NCI-H774 (cell line): ENCODE measurements around the gene BAIAP2L1.

Source experiments
- DNase-seq: peaks from one replicate; lab custom pipeline; 2025; lab: John Stamatoyannopoulos, UW

BAIAP2L1 gene

DNA sequence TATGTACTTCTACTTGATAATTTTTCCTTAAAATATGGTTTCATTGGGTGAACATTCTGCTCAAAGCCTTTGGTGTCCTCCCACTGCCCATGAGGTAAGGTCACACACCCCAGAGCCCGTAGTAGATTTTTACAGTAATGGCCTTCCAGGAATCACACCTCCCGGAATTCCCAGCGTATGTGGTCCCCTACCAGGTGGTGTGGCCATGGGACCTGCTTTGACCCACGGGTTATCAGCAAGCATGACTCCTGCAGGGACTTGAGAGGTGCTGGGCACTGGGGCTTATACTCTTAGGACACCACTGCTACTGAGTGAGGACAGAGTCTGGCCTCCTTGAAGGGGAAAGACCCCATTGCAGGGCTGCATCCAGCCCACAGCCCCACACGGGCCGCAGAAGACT is 42.2 kb downstream of the BAIAP2L1 start:
- DNase-seq, result no peak

- no peak for DNase-seq
These were observed 43.1 kb downstream of the BAIAP2L1 start for GRCh38 chr7:98357751-98358161.

DNA sequence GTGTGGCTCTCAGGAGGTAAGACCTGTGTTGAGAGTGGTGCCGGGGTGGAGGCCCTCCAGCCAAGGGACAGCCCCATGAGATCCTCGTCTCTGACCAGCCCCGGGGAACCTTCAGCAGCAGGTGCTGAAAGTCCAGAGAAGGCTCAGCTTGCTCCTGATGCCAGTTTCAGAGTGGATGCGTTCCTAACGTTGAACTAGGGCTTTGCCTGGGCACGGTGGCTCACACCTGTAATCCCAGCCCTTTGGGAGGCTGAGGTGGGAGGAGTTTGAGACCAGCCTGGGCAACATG is 45.7 kb downstream of the BAIAP2L1 start:
- DNase-seq, result no peak

DNA sequence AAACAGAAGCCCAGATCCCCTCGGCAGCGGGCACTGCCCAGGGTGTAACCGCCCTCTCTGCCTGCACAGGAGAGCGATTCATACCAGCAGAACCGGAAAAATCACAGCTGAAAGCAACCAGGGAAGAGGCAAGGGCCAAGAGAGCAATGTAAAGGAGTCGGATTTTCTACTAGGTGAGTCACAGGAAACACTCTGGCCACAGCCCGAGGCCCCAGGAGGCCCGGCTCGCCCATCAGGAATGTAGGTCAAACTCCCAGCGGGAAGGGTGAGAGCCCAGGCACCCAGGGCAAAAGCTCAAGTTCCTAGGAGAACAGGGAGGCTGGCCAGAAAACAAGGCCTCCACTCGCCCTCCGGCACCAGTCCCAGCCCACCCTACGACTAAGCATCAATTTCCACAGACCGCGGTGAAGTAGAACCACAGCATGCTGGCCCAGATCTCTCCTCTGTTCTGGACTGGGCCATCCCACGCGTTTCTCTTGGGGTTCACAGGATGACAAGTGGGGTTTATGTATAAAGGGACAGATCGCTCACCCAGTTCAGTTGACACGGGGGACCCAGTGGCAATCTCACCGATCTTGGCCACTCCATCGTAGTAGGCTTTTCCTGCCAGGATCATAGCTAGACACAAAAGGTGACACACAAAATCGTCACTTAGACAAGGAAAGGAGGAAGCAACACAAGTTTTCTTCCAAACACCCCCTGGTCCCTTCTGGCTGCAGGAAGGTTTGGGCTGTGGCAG is 46.2 kb downstream of the BAIAP2L1 start:
- DNase-seq, result no peak

DNA sequence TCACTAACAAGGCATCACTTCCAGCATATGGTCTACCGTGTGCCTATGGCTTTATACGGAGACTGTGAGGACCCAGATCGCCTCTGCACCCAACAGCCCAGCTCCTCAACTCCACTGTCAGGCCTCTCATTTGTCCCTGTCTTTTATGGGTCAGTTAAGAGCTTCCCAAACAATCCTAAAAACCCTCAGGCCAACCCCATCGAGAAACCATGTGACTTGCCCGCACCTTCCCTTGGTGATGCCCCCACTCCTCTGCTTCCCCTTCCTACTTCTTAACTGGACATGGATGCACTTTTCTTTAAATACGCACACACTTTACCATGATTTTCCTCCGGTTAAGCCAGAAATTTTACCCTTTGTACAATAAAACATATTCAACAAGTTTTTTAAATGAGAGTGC is 46.8 kb downstream of the BAIAP2L1 start:
- no peak for DNase-seq

- no peak for DNase-seq
These were observed 48.3 kb downstream of the BAIAP2L1 start for GRCh38 chr7:98352621-98353020.

GRCh38 chr7:98351136-98351535 is 49.8 kb downstream of the BAIAP2L1 start:
- no peak for DNase-seq

- DNase-seq, result no peak
These were observed 52.0 kb downstream of the BAIAP2L1 start for GRCh38 chr7:98348726-98349474.

GRCh38 chr7:98346515-98347069 is 54.3 kb downstream of the BAIAP2L1 start:
- no peak for DNase-seq

GRCh38 chr7:98341106-98341505 is 59.8 kb downstream of the BAIAP2L1 start:
- DNase-seq, result no peak

- no peak for DNase-seq
These were observed 61.8 kb downstream of the BAIAP2L1 start for GRCh38 chr7:98339043-98339442.

DNA sequence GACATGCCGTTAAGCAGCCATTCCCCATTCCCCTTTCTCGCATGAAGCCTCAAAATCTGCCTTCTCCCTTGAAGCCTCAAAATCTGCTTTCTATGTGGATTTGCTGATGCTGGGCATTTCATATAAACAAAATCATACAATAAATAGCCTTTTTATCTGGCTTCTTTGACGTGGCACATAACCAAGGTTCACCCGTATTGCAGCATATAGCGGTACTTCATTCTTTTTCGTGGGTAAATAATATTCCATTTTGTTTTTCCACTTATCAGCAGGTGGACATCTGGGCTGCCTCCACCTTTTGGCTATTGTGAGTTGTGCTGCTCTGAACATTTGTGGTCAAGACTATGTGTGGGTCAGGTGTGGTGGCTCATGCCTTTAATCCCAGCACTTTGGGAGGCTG is 62.4 kb downstream of the BAIAP2L1 start:
- no peak for DNase-seq

GRCh38 chr7:98335411-98335977 is 65.4 kb downstream of the BAIAP2L1 start:
- no peak for DNase-seq

DNA sequence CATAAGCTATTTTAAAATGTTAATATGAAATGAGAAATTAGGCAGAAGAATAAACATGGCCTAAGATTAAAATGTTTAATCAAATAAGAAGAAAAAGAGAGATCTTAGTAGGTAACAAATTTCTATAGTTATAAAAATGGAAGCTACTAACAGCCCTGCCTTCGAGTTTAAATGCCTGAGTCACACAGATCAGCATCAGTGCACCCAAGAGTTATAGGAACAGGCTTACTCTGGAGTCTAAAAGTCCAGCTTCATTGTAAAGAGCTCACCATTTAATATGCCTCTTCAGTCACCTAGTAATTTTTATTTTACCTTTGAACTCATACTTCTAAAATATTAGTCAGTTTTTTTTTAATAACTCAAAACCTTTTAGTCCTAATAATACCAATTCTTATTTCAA is 66.8 kb downstream of the BAIAP2L1 start:
- no peak for DNase-seq

DNA sequence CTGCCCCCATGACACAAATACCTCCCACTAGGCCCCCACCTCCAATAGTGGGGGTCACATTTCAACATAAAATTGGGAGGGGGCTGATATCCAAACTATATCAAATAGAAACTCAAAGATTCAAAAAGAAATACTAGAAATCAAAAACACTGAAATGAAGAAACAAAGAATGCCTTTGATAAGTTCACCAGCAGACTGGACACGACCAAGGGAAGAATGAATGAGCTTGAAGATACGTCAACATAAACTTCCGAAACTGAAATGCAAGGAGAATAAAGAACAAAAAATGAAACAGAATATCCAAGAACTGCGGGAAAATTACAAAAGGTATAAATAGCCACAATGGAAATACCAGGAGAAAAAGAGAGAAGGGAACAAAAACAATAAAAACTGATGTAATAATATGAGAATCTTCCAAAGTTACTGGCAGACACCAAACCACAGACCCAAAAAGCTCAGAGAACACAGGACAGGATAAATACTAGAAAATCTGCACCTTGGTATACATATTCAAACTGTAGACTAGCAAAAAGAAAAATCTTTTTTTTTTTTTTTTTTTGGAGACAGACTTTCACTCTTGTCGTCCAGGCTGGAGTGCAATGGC is 69.9 kb downstream of the BAIAP2L1 start:
- no peak for DNase-seq

- DNase-seq, result no peak
These were observed 71.0 kb downstream of the BAIAP2L1 start for GRCh38 chr7:98329791-98330373.

DNA sequence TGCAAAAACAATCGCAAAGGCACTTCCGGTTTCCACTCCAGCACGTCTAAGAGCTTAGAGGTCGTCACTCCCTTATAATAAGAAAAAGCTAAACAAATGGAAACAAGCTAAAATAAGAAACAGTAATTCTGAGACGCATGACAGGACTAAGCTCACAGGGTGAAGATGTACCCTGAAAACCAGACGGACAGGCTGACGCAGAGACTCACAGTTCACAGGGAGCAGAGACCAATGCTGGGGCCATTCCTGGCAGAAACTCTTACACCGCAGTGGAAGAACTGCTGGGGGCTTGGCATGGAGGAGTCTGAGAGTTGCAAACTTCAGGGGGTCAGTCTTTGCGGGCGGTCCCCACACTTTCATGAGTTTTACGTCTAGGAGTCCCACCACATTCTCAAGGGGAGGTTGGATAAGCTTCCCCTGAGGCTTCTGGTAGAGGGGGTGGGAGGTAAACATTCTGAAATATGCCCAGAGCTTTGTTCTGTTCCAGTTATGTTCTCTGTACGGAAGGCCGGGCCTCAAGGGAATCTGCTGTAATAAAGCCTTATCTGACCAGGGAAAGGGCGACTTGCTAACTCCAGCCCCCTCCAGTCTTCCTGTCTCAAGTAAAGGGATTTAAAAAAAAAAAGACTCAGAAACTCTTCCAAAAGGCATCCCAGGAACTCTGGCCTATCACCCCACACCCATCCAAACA is 71.6 kb downstream of the BAIAP2L1 start:
- DNase-seq, result no peak

DNA sequence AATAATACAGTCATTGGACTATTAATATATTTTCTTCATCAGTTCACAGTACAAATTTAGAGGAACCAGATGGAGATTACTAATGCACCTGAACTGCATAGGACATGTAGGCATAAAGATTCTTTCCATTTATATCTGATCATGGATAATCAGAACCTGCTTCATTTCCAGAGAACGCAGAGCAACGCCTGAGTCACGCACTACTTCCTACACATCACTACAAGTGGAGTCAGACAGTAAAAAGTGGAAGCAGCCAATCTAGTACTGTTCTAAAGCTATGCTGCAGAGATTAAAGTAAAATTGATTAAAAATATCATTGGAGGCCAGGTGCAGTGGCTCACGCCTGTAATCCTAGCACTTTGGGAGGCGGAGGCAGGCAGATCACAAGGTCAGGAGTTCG is 76.1 kb downstream of the BAIAP2L1 start:
- no peak for DNase-seq

DNA sequence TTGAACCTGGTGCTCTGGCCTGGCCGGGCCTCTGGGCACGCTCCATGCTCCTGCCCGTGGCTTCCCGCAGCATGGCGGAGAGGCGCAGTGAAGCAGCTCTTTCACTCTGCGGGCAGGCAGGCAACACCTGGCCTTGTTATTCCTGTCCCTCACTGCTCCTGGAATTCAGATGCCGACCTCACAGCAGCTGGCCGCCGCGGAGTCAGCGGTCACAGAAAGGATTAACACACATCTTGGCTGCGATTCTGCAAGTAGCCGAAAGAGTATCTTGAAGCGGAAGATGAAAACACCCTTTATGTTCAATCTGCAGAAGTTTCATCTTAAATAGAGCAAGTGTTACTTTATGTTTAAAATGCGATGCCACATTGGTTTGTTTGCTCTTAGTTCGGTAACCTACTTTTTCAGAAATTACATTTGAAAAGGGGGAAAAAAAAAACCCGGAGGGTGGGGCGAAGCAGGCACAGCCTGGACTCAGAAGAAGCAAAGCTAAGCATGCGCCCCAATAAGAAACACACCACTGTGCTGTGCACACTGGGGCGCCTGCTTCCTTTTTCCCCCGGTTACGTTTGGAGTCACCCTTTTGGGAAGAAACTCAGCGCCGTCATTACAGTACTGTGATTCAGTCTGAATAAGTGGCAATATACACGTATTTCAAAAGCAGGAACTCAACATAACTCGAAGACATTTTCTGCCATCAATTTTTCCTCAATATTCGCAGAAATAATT is 77.1 kb downstream of the BAIAP2L1 start:
- no peak for DNase-seq

GRCh38 chr7:98322331-98323270 is 78.3 kb downstream of the BAIAP2L1 start:
- no peak for DNase-seq
